B cell (primary cell): ENCODE measurements around the gene SEPTIN11. TPM values are rescaled to one million over a fixed set of nuclear protein-coding genes. Genes with fewer than 3 reads are reported as not detected.

Source experiments
- ATAC-seq: fragments of 200-7000 bp; cut with Tn5 transposase; one replicate; pipeline ENCODE4 v1.10.0; 2021; ENCODE audit warnings: low read depth, mild to moderate bottlenecking, moderate number of reproducible peaks, moderate library complexity
- CTCF ChIA-PET: fragments of 350-600 bp; sonication (Branson Sonifier 250); formaldehyde crosslinking; loops from one replicate; lab custom pipeline; 2021; ENCODE audit warnings: antibody characterized with exemption, inconsistent platforms; lab: Charles Lee
- POLR2A ChIA-PET: fragments of 350-600 bp; sonication (Branson Sonifier 250); formaldehyde crosslinking; loops from one replicate; lab custom pipeline; 2021; ENCODE audit warnings: antibody characterized with exemption; lab: Charles Lee
- DNase-seq: peaks from one replicate; pipeline ENCODE4 v3.0.0; 2013
- H2AFZ ChIP-seq: 2 replicates; pipeline ENCODE4 v1.6.1; 2012; ENCODE audit warnings: mild to moderate bottlenecking, low read depth, low read length; ENCODE audit not compliant: insufficient read depth, poor library complexity, severe bottlenecking
- H3K27ac ChIP-seq, 2 donors: 1 replicate in 1 of 2; 2 replicates in 1 of 2; pipeline ENCODE4 v1.5.1; 2012 to 2013; ENCODE audit warnings: low read length in 2 of 2, mild to moderate bottlenecking in 2 of 2, moderate library complexity in 1 of 2
- H3K27me3 ChIP-seq, 4 experiments: fragments of 200-600 bp in 1 of 4; sonication (generic) in 1 of 4; replicated peaks in 1 of 4; 1 replicate in 2 of 4; 2 replicates in 2 of 4; pipeline versions ENCODE4 v1.6.1 to v1.7.0; 2013 to 2016; ENCODE audit warnings: low read length in 3 of 4, mild to moderate bottlenecking in 2 of 4, mixed read lengths in 1 of 4, moderate library complexity in 1 of 4; ENCODE audit not compliant: insufficient read depth in 4 of 4, control insufficient read depth in 3 of 4; ENCODE audit errors: control extremely low read depth in 1 of 4
- H3K36me3 ChIP-seq, 2 experiments: replicated peaks in 1 of 2; 1 replicate in 1 of 2; 2 replicates in 1 of 2; pipeline versions ENCODE4 v1.6.1 to v1.7.1; 2013; ENCODE audit warnings: low read length in 1 of 2; ENCODE audit not compliant: insufficient read depth in 2 of 2, control insufficient read depth in 1 of 2; ENCODE audit errors: control extremely low read depth in 1 of 2, extremely low read depth in 1 of 2
- H3K4me1 ChIP-seq, 2 donors: fragments of 200-600 bp in 1 of 2; sonication (generic) in 1 of 2; 1 replicate in 1 of 2; 2 replicates in 1 of 2; pipeline versions ENCODE4 v1.5.1 to v1.6.1; 2013 to 2017; ENCODE audit warnings: low read length in 2 of 2; ENCODE audit not compliant: control insufficient read depth in 2 of 2, insufficient read depth in 2 of 2
- H3K4me2 ChIP-seq: replicated peaks from 2 replicates; pipeline ENCODE3; 2012; ENCODE audit warnings: mild to moderate bottlenecking, low read depth, low read length; ENCODE audit not compliant: poor library complexity, severe bottlenecking
- H3K4me3 ChIP-seq, 5 experiments: fragments of 200-600 bp in 1 of 5; sonication (generic) in 1 of 5; 1 replicate in 3 of 5; 2 replicates in 2 of 5; pipeline versions ENCODE4 v1.5.1 to v1.7.0; 2011 to 2016; ENCODE audit warnings: low read length in 4 of 5, mild to moderate bottlenecking in 4 of 5, low read depth in 2 of 5, control low read depth in 1 of 5, moderate library complexity in 1 of 5; ENCODE audit not compliant: insufficient read depth in 1 of 5; ENCODE audit errors: control extremely low read depth in 1 of 5, extremely low read depth in 1 of 5
- H3K79me2 ChIP-seq: fragments of 200-600 bp; sonication (generic); one replicate; pipeline ENCODE4 v1.6.0; 2016; ENCODE audit warnings: low read length; ENCODE audit not compliant: control insufficient read depth, insufficient read depth
- H3K9ac ChIP-seq: fragments of 200-600 bp; sonication (generic); 2 replicates; pipeline ENCODE4 v1.6.1; 2017; ENCODE audit warnings: mild to moderate bottlenecking, low read length, moderate library complexity
- H3K9me3 ChIP-seq, 3 donors: one replicate each; pipeline versions ENCODE4 v1.6.1 to v1.7.1; 2013; ENCODE audit warnings: low read length in 2 of 3; ENCODE audit not compliant: control insufficient read depth in 2 of 3, insufficient read depth in 1 of 3; ENCODE audit errors: control extremely low read depth in 1 of 3
- H4K20me1 ChIP-seq: 2 replicates; pipeline ENCODE4 v1.6.0; 2012; ENCODE audit warnings: mild to moderate bottlenecking, low read length; ENCODE audit not compliant: insufficient read depth, control insufficient read depth, poor library complexity, severe bottlenecking
- H3K27ac Mint-ChIP-seq: one replicate; pipeline ENCODE4 v1.8.0; 2021; ENCODE audit warnings: mixed read lengths
- H3K27me3 Mint-ChIP-seq: one replicate; pipeline ENCODE4 v1.8.0; 2021; ENCODE audit warnings: mixed read lengths
- H3K4me1 Mint-ChIP-seq: one replicate; pipeline ENCODE4 v1.8.0; 2021; ENCODE audit warnings: mixed read lengths
- H3K4me3 Mint-ChIP-seq: one replicate; pipeline ENCODE4 v1.8.0; 2021; ENCODE audit warnings: mixed read lengths
- H3K9me3 Mint-ChIP-seq: one replicate; pipeline ENCODE4 v1.8.0; 2022; ENCODE audit warnings: mixed read lengths; ENCODE audit not compliant: insufficient read depth
- EZH2 ChIP-seq: IDR thresholded peaks from 2 replicates; pipeline ENCODE4 v1.6.1; 2012; ENCODE audit warnings: borderline replicate concordance, low read depth, mild to moderate bottlenecking, moderate library complexity, low read length; ENCODE audit not compliant: insufficient read depth, poor library complexity, severe bottlenecking
- WGBS: methylation state at CpG from one replicate; pipeline ENCODE4 v1.1.5; 2013; ENCODE audit warnings: missing lambda C conversion rate; ENCODE audit not compliant: insufficient coverage; 5-methylcytosine and 5-hydroxymethylcytosine counted together
- intact Hi-C: fragments of 100-400 bp; cut with micrococcal nuclease; formaldehyde crosslinking; loops from one replicate; pipeline ENCODE4 v1.10.0; 2022
- polyA plus RNA-seq: library from polyadenylated mRNA; depleted of rRNA; stranded (reverse); fragments of >200 nt; gene quantifications from 2 replicates; pipeline ENCODE4 v1.2.3, GENCODE V29; 2012
- total RNA-seq, 2 donors: library from RNA; stranded (reverse); fragments of 120-200 nt in 1 of 2; gene quantifications; 1 replicate in 1 of 2; 2 replicates in 1 of 2; pipeline versions ENCODE4 v1.2.3 to v1.2.4, GENCODE V29; 2013 to 2022
- TF ChIP-seq, protein P1 (sequence below): fragments of 200-600 bp; IDR thresholded peaks from one replicate; pipeline ENCODE4 v1.8.0; 2022; ENCODE audit warnings: antibody characterized with exemption, mild to moderate bottlenecking

Gene SEPTIN11
- total and polyA plus RNA-seq, 2 donors (not counting 1 experiment from before 2014, with no cell fraction given) = 3.5 to 22.7 TPM

- WGBS = 88% methylated on average over 2 of the region's 4 CpGs
- peaks cover 0 to 5% of the 10 kb centered on the region in 2 donors for H3K4me1 ChIP-seq
- peaks cover 6% of the 10 kb centered on the region for H3K4me1 Mint-ChIP-seq
These were observed 38.1 kb downstream of the SEPTIN11 start for GRCh38 chr4:76987685-76988084.

DNA sequence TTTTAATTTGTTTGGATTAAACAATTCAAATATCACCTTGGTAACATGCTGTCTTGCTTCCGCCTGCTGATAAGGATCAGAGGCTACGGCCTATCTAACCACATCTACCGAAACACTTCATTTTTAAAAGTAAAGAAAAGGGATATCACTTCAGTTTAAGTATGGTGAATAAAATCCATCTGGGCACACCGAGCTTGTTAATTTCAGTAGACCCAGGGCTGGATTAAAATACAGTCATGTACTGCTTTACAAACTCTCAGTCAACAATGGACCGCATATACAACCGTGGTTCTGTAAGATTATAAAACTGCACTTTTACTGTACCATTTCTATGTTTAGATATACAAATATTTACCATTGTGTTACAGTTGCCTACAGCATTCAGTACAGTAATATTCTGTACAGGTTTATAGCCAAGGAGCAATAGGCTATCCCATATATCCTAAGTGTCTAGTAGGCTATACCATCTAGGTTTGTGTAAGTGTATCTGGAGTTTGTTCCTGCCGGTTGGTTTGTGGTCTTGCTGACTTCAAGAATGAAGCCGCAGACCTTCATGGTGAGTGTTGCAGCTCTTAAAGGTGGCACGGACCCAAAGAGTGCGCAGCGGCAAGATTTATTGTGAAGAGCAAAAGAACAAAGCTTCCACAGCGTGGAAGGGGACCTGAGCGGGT lies 40.0 kb downstream of the SEPTIN11 start:
- H3K4me2 ChIP-seq = no peak overlapping the region
- no peaks in the 10 kb centered on the region for H3K79me2 ChIP-seq
- no peak overlapping the region for H3K27ac Mint-ChIP-seq
- WGBS = 33% methylated on average over 7 of the region's 13 CpGs
- ChIA-PET POLR2A (no interaction called here), CTCF (no interaction called here)
- H3K27me3 ChIP-seq = no peaks in the 10 kb centered on the region
- peaks cover 0 to 3% (median 0%) of the 10 kb centered on the region in 3 donors for H3K9me3 ChIP-seq
- H3K27me3 Mint-ChIP-seq = no peaks in the 10 kb centered on the region
- H3K27ac ChIP-seq = no peak overlapping the region
- H3K9me3 Mint-ChIP-seq = peaks cover 5% of the 10 kb centered on the region
- no peak for ATAC-seq
- intact Hi-C loops = no loop called here
- H3K9ac ChIP-seq = no peak overlapping the region
- TF ChIP-seq, protein P1, sequence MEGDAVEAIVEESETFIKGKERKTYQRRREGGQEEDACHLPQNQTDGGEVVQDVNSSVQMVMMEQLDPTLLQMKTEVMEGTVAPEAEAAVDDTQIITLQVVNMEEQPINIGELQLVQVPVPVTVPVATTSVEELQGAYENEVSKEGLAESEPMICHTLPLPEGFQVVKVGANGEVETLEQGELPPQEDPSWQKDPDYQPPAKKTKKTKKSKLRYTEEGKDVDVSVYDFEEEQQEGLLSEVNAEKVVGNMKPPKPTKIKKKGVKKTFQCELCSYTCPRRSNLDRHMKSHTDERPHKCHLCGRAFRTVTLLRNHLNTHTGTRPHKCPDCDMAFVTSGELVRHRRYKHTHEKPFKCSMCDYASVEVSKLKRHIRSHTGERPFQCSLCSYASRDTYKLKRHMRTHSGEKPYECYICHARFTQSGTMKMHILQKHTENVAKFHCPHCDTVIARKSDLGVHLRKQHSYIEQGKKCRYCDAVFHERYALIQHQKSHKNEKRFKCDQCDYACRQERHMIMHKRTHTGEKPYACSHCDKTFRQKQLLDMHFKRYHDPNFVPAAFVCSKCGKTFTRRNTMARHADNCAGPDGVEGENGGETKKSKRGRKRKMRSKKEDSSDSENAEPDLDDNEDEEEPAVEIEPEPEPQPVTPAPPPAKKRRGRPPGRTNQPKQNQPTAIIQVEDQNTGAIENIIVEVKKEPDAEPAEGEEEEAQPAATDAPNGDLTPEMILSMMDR = no peak
- TF ChIP-seq EZH2 = no peak
- H3K4me1 Mint-ChIP-seq = peaks cover 12% of the 10 kb centered on the region
- H3K4me1 ChIP-seq = peaks cover 0 to 7% of the 10 kb centered on the region in 2 donors
- no peak overlapping the region for H2AFZ ChIP-seq
- no peaks in the 10 kb centered on the region for H4K20me1 ChIP-seq
- no peak overlapping the region for H3K4me3 Mint-ChIP-seq
- DNase-seq = no peak
- no peaks in the 10 kb centered on the region for H3K36me3 ChIP-seq
- H3K4me3 ChIP-seq = no peak overlapping the region

More at GRCh38 chr4:76987685-76988084, 38.1 kb downstream of the SEPTIN11 start:
- Histone ChIP-seq H4K20me1 (no peaks in the 10 kb centered on the region), H3K4me3 (no peak overlapping the region), H3K9ac (no peak overlapping the region), H3K9me3 (peaks cover 0 to 3% (median 0%) of the 10 kb centered on the region in 3 donors), H3K27me3 (no peaks in the 10 kb centered on the region), H3K27ac (no peak overlapping the region), H2AFZ (no peak overlapping the region), H3K4me2 (no peak overlapping the region), H3K36me3 (no peaks in the 10 kb centered on the region), H3K79me2 (no peaks in the 10 kb centered on the region)
- no peak overlapping the region for H3K4me3 Mint-ChIP-seq
- CTCF ChIA-PET = no interaction called here
- intact Hi-C loops = no loop called here
- ATAC-seq (no peak), DNase-seq (no peak)
- H3K27ac Mint-ChIP-seq = no peak overlapping the region
- no peak for TF ChIP-seq EZH2
- TF ChIP-seq, protein P1 = no peak
- POLR2A ChIA-PET = no interaction called here
- peaks cover 5% of the 10 kb centered on the region for H3K9me3 Mint-ChIP-seq
- no peaks in the 10 kb centered on the region for H3K27me3 Mint-ChIP-seq
